ENCODE results near the gene FRMPD4.

Gene FRMPD4

GRCh38 chrX:12282991-12283390 is 144.7 kb downstream of the FRMPD4 start:
- TF ChIP-seq CTCF (IDR thresholded peaks at IDR 0.05; ENCODE audit: low read depth, low read length, missing control alignments): no peak
- H3K4me3 ChIP-seq (ENCODE audit: low read depth, low read length): no peak overlapping the region
- DNase-seq (ENCODE audit: low read depth): no peak

- no peak for DNase-seq (ENCODE audit: low read depth)
- no peak for TF ChIP-seq CTCF (IDR thresholded peaks at IDR 0.05; ENCODE audit: low read depth, low read length, missing control alignments)
- H3K4me3 ChIP-seq (ENCODE audit: low read depth, low read length): no peak overlapping the region
Observed at GRCh38 chrX:12292996-12293765, 154.9 kb downstream of the FRMPD4 start.

- no peak for TF ChIP-seq CTCF (IDR thresholded peaks at IDR 0.05; ENCODE audit: low read depth, low read length, missing control alignments)
Observed at GRCh38 chrX:12297353-12297752, 159.1 kb downstream of the FRMPD4 start.

GRCh38 chrX:12301288-12301687 is 163.0 kb downstream of the FRMPD4 start:
- TF ChIP-seq CTCF (IDR thresholded peaks at IDR 0.05; ENCODE audit: low read depth, low read length, missing control alignments): no peak
- H3K4me3 ChIP-seq (ENCODE audit: low read depth, low read length): no peak overlapping the region
- no peak for DNase-seq (ENCODE audit: low read depth)

More at GRCh38 chrX:12297353-12297752, 159.1 kb downstream of the FRMPD4 start:
- DNase-seq (ENCODE audit: low read depth): no peak
- H3K4me3 ChIP-seq (ENCODE audit: low read depth, low read length): no peak overlapping the region

- H3K4me3 ChIP-seq (ENCODE audit: low read depth, low read length): no peak overlapping the region
- no peak for TF ChIP-seq CTCF (IDR thresholded peaks at IDR 0.05; ENCODE audit: low read depth, low read length, missing control alignments)
- DNase-seq (ENCODE audit: low read depth): no peak
Observed at GRCh38 chrX:12304261-12304660, 166.0 kb downstream of the FRMPD4 start.

- H3K4me3 ChIP-seq (ENCODE audit: low read depth, low read length): no peak overlapping the region
- DNase-seq (ENCODE audit: low read depth): no peak
- TF ChIP-seq CTCF (IDR thresholded peaks at IDR 0.05; ENCODE audit: low read depth, low read length, missing control alignments): no peak
Observed at GRCh38 chrX:12307961-12308360, 169.7 kb downstream of the FRMPD4 start.

GRCh38 chrX:12308420-12308819 is 170.1 kb downstream of the FRMPD4 start:
- no peak for TF ChIP-seq CTCF (IDR thresholded peaks at IDR 0.05; ENCODE audit: low read depth, low read length, missing control alignments)
- no peak for DNase-seq (ENCODE audit: low read depth)
- H3K4me3 ChIP-seq (ENCODE audit: low read depth, low read length): no peak overlapping the region

Data from GM12864 (cell line).